Gastrocnemius medialis (tissue), 4 donors: ENCODE data around the gene PLBD2. TPM values are rescaled to one million over a fixed set of nuclear protein-coding genes. Genes with fewer than 3 reads are reported as not detected.

Experiments
- ATAC-seq, 2 donors: fragments of 150-250 bp; one replicate each; pipeline ENCODE4 v1.9.1; 2016
- DNase-seq, 2 donors: peaks; one replicate each; pipeline ENCODE4 v3.0.0-alpha.2; 2019
- H3K27ac ChIP-seq, 4 donors: fragments of 200-600 bp; sonication (generic); 1 replicate in 1 of 4; 2 replicates in 3 of 4; pipeline ENCODE4 v1.5.1; 2016 to 2018; ENCODE audit warnings: mild to moderate bottlenecking in 2 of 4, moderate library complexity in 1 of 4
- H3K27me3 ChIP-seq, 3 donors: fragments of 200-600 bp; sonication (generic) in 2 of 3; 1 replicate in 1 of 3; 2 replicates in 2 of 3; pipeline versions ENCODE4 v1.5.1 to v1.6.0; 2016 to 2019; ENCODE audit warnings: mild to moderate bottlenecking in 1 of 3, moderate library complexity in 1 of 3
- H3K36me3 ChIP-seq, 2 donors: fragments of 200-600 bp; sonication (generic) in 1 of 2; one replicate each; pipeline ENCODE4 v1.5.1; 2017 to 2018
- H3K4me1 ChIP-seq, 2 donors: fragments of 200-600 bp; sonication (generic) in 1 of 2; one replicate each; pipeline ENCODE4 v1.5.1; 2016 to 2017; ENCODE audit warnings: mild to moderate bottlenecking in 2 of 2
- H3K4me3 ChIP-seq, 4 donors: fragments of 200-600 bp; sonication (generic) in 3 of 4; 1 replicate in 1 of 4; 2 replicates in 3 of 4; pipeline ENCODE4 v1.5.1; 2016 to 2019; ENCODE audit warnings: mild to moderate bottlenecking in 2 of 4
- H3K9me3 ChIP-seq, 3 donors: fragments of 200-600 bp; sonication (generic) in 2 of 3; 1 replicate in 1 of 3; 2 replicates in 2 of 3; pipeline ENCODE4 v1.5.1; 2016 to 2019
- CTCF ChIP-seq, 5 experiments: fragments of 450-650 bp in 3 of 5; fragments of 200-600 bp in 2 of 5; sonication (generic) in 2 of 5; IDR thresholded peaks in 4 of 5; conservative IDR thresholded peaks in 1 of 5; 1 replicate in 4 of 5; 2 replicates in 1 of 5; pipeline ENCODE4 v1.5.1; 2016 to 2019; ENCODE audit warnings: antibody characterized with exemption in 5 of 5, mild to moderate bottlenecking in 3 of 5, moderate library complexity in 3 of 5
- POLR2A ChIP-seq, 2 donors: fragments of 450-650 bp; IDR thresholded peaks; one replicate each; pipeline ENCODE4 v1.6.1; 2017; ENCODE audit warnings: antibody characterized with exemption in 2 of 2, mild to moderate bottlenecking in 2 of 2, moderate library complexity in 2 of 2
- in situ Hi-C, 4 donors: fragments of 200-750 bp; cut with MboI; loops; one replicate each; pipeline versions ENCODE4 v1.15.0 to v1.8.0; 2017; ENCODE audit warnings: low sequenced_read_pairs in 4 of 4
- intact Hi-C: fragments of 100-400 bp; cut with DNase I; formaldehyde crosslinking; loops from one replicate; pipeline ENCODE4 v1.15.1; 2023; ENCODE audit warnings: low total_unique reads
- total RNA-seq, 4 donors: library from RNA; depleted of rRNA; stranded (reverse); fragments of >200 nt; gene quantifications; one replicate each; pipeline versions ENCODE4 v1.1.0 to v1.2.3, GENCODE V29; 2016

PLBD2 gene
- total RNA-seq, 4 donors from 2014 or later: 12.0 to 28.9 (median 26.8) TPM

GRCh38 chr12:113393749-113394148 is 35.4 kb downstream of the PLBD2 start:
- H3K4me1 ChIP-seq: no peaks in the 10 kb centered on the region
- TF ChIP-seq CTCF (IDR thresholded peaks at IDR 0.05 in 4 of 5, conservative IDR thresholded peaks at IDR 0.05 in 1 of 5) (no peak), POLR2A (IDR thresholded peaks at IDR 0.05) (no peak)
- H3K9me3 ChIP-seq: no peaks in the 10 kb centered on the region
- DNase-seq (no peak), ATAC-seq (no peak)
- peaks cover 0 to 13% of the 10 kb centered on the region in 2 donors for H3K36me3 ChIP-seq
- peaks cover 0 to 10% (median 5%) of the 10 kb centered on the region in 3 donors for H3K27me3 ChIP-seq
- no peak overlapping the region for H3K27ac ChIP-seq
- in situ Hi-C loops: no loop called here
- intact Hi-C loops: no loop called here
- H3K4me3 ChIP-seq: no peak overlapping the region

GRCh38 chr12:113395119-113395518 is 36.7 kb downstream of the PLBD2 start:
- H3K4me3 ChIP-seq: no peak overlapping the region
- DNase-seq (no peak), ATAC-seq (no peak)
- in situ Hi-C loops (no loop called here), intact Hi-C loops (no loop called here)
- H3K27me3 ChIP-seq: peaks cover 0 to 10% (median 5%) of the 10 kb centered on the region in 3 donors
- peaks cover 0 to 6% of the 10 kb centered on the region in 2 donors for H3K36me3 ChIP-seq
- H3K4me1 ChIP-seq: no peaks in the 10 kb centered on the region
- TF ChIP-seq POLR2A (IDR thresholded peaks at IDR 0.05) (no peak), CTCF (IDR thresholded peaks at IDR 0.05 in 4 of 5, conservative IDR thresholded peaks at IDR 0.05 in 1 of 5) (no peak)
- no peak overlapping the region for H3K27ac ChIP-seq
- no peaks in the 10 kb centered on the region for H3K9me3 ChIP-seq

GRCh38 chr12:113396200-113396599 is 37.8 kb downstream of the PLBD2 start:
- Histone ChIP-seq H3K9me3 (no peaks in the 10 kb centered on the region), H3K27me3 (peaks cover 0 to 10% (median 5%) of the 10 kb centered on the region in 3 donors), H3K4me1 (no peaks in the 10 kb centered on the region), H3K27ac (no peak overlapping the region), H3K4me3 (no peak overlapping the region), H3K36me3 (no peaks in the 10 kb centered on the region)
- in situ Hi-C loops: no loop called here
- intact Hi-C loops: no loop called here
- no peak for ATAC-seq
- DNase-seq: no peak
- no peak for TF ChIP-seq POLR2A (IDR thresholded peaks at IDR 0.05)
- TF ChIP-seq CTCF (IDR thresholded peaks at IDR 0.05 in 4 of 5, conservative IDR thresholded peaks at IDR 0.05 in 1 of 5): no peak

GRCh38 chr12:113396828-113397496 is 38.6 kb downstream of the PLBD2 start:
- intact Hi-C loops: no loop called here

More at GRCh38 chr12:113396828-113397496, 38.6 kb downstream of the PLBD2 start:
- H3K36me3 ChIP-seq: no peaks in the 10 kb centered on the region
- H3K27ac ChIP-seq: no peak overlapping the region
- ATAC-seq (no peak), DNase-seq (no peak)
- H3K4me1 ChIP-seq: no peaks in the 10 kb centered on the region
- in situ Hi-C loops: no loop called here
- H3K27me3 ChIP-seq: peaks cover 0 to 10% (median 5%) of the 10 kb centered on the region in 3 donors
- TF ChIP-seq POLR2A (IDR thresholded peaks at IDR 0.05) (no peak), CTCF (IDR thresholded peaks at IDR 0.05 in 4 of 5, conservative IDR thresholded peaks at IDR 0.05 in 1 of 5) (no peak)
- H3K9me3 ChIP-seq: no peaks in the 10 kb centered on the region
- no peak overlapping the region for H3K4me3 ChIP-seq
